Sigmoid colon (tissue), 4 donors: ENCODE measurements around the gene WTIP.

ENCODE experiments used
- CTCF ChIP-seq, 4 experiments: fragments of 450-650 bp in 3 of 4; fragments of 200-600 bp in 1 of 4; IDR thresholded peaks; one replicate each; pipeline ENCODE4 v1.5.1; 2016 to 2019; ENCODE audit warnings: antibody characterized with exemption in 4 of 4, mild to moderate bottlenecking in 3 of 4, moderate library complexity in 2 of 4
- EP300 ChIP-seq, 4 donors: sonication (generic); formaldehyde crosslinking; IDR thresholded peaks; one replicate each; pipeline ENCODE4 v1.6.1; 2017; ENCODE audit warnings: antibody characterized with exemption in 4 of 4
- POLR2AphosphoS5 ChIP-seq, 4 donors: sonication (generic); formaldehyde crosslinking; IDR thresholded peaks; one replicate each; pipeline ENCODE4 v1.6.1; 2017; ENCODE audit warnings: antibody characterized with exemption in 4 of 4

- TF ChIP-seq CTCF (IDR thresholded peaks at IDR 0.05) (no peak), POLR2AphosphoS5 (IDR thresholded peaks at IDR 0.05) (no peak), EP300 (IDR thresholded peaks at IDR 0.05) (no peak)
These were observed 4.3 kb downstream of the WTIP start for GRCh38 chr19:34485831-34486230.
